ENCODE measurements around the gene DPEP2NB. TPM values are rescaled to one million over a fixed set of nuclear protein-coding genes. Genes with fewer than 3 reads are reported as not detected.
"Not testable (repeated sequence)": the region's sequence is repeated elsewhere in the genome, so short reads cannot be mapped to it uniquely, and the experiment has no call there.

The DPEP2NB gene
- total RNA-seq, 1 experiment from 2014 or later: not detected

DNA sequence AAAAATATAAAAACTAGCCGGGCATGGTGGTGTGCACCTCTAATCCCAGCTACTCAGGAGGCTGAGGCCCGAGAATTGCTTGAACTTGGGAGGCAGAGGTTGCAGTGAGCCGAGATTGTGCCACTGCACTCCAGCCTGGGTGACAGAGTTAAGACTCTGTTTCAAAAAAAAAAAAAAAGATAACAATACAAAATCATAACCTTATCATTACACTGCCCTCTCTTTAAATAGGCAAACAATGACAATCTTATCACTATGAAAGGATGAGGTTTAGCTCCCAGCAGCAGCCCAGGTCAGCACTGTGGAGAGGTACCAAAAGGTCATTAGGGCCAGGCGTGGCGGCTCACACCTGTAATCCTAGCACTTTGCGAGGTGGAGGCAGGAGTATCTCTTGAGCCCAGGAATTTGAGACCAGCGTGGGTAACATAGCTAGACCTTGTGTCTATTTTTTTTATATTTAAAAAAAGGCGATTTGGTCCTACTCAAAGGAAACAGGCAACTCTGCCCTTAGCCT, 3.5 kb upstream of the DPEP2NB start:
- DNase-seq (ENCODE audit: extremely low read depth, low read depth): no peak

DNA sequence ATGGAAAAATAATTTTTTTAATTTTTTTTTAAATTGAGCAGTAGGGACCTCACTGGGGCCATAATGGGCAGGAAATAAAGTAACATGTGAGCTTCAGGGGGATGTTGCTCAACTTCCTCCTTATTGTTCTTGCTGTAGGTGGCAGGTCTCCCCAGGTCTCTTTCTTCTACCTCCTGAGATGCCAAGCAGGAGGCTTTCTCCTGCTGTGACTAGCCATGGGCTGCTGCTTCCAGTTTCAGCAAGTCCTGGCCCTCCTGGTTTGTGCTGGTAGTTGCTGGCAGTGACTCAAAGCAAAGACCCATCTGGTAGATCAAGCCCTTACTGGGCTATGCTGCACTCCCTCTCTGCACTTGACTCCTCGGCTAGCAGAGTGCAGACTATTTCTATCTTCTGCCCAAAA, 2.3 kb downstream of the DPEP2NB start:
- DNase-seq (ENCODE audit: extremely low read depth, low read depth): no peak

DNA sequence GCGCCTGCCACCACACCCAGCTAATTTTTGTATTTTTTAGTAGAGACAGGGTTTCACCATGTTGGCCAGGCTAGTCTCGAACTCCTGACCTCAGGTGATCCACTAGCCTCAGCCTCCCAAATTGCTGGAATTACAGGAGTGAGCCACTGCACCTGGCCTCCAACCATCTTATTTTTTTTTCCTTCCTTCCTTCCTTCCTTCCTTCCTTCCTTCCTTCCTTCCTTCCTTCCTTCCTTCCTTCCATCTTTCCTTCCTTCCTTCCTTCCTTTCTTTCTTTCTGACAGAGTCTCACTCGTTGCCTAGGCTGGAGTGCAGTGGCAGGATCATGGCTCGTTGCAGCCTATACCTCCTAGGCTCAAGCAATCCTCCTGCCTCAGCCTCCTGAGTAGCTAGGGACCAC, 5.8 kb downstream of the DPEP2NB start:
- DNase-seq (ENCODE audit: extremely low read depth, low read depth): not testable (repeated sequence)

DNA sequence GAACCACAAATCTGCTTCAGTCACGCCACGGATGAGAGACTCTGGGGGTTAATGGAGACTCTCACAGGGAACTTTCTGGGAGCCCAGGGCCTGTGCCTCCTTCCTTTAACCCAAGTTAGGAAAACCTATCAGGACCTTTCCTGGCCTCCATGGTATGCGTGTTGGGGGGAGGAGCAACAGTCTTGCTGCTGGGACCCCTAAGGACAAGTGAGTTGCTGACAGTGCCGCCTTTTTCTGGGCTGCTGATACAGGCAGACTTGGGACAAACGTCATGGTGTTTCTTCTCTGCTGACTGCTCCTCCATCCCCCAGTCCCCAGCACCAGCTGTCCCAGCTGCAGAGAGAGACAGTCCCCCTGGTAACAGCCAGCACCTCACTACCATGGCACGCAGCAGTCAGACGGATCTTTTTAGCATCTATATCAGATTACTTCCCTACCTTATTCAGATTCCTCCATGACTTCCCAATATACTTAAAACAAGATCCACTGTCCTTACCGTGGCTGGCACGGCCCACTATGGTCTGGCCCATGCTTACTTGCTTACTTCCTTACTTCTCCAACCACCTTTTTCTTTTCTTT, 6.5 kb downstream of the DPEP2NB start:
- no peak for DNase-seq (ENCODE audit: extremely low read depth, low read depth)

DNA sequence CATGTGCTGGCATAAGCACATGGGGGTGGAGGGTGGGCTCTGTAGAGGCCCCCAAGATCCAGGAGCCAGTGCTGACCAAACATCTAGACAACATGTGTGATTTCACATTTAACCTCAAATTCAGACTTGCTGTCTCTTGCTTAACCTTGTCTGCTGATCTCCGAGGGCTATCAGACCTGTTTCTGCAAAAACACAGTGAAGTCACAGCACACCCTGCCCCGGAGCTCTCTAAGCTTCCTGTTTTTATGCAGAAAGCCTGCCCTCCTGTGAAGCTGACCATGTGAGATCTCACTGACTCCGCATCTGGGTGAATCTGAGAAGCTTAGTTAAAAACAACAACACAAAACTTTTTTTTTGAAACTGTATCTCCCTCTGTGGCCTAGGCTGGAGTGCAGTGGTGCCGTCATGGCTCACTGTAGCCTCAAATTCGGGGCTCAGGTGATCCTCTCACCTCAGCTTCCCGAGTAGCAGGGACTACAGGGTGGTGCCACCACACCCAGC, 9.9 kb downstream of the DPEP2NB start:
- DNase-seq (ENCODE audit: extremely low read depth, low read depth): no peak

DNA sequence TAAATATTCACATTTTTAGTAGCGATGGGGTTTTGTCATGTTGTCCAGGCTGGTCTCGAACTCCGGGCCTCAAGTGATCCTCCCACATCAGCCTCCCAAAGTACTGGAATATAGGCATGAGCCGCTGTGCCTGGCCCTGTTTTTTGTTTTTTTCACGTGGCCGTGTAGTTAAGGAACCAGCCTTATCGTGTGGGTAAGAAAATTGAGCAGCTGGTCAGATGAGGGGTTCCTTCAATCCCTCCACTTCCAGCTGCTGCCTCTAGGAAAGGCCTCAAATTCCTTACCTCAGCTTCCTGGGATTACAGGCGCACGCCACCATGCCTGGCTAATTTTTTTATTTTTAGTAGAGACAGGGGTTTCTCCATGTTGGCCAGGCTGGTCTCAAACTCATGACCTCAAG, 10.5 kb downstream of the DPEP2NB start:
- DNase-seq (ENCODE audit: extremely low read depth, low read depth): no peak

DNA sequence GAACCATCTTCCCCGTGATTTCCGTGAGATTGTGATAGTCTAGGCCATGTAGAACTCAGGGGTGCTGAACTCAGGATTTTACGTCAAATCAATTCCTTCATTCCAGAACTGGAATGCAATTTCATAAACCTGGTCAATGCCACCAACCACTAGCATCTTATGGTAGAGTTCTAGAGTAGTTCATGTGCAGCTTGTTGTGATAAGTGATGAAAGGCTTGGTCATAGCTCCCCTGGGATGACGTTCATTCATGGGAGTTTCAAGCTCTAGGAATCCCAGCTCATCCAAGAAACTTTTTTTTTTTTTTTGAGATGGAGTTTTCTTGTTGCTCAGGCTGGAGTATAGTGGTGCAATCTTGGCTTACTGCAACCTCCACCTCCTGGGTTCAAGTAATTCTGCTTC, 12.7 kb downstream of the DPEP2NB start:
- DNase-seq (ENCODE audit: extremely low read depth, low read depth): no peak

DNA sequence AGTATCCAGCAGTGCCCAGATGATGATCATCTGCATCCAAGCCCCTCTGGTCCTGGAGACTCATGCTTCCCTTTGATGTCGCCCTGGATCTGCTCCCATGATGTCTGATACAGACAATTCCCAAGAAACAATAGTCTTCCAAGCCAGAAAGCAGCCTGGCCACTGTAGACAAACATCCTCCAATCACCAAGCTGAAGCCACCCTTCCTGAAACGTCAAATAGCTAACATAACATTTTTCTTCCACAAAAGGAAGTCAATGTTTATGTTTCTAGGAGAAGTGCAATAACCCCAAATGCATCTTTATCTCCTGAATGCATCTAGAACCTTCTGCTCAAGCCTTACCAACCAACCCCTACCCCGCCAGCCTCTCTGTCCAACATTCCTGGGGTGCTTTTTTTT, 15.3 kb downstream of the DPEP2NB start:
- DNase-seq (ENCODE audit: extremely low read depth, low read depth): no peak

DNA sequence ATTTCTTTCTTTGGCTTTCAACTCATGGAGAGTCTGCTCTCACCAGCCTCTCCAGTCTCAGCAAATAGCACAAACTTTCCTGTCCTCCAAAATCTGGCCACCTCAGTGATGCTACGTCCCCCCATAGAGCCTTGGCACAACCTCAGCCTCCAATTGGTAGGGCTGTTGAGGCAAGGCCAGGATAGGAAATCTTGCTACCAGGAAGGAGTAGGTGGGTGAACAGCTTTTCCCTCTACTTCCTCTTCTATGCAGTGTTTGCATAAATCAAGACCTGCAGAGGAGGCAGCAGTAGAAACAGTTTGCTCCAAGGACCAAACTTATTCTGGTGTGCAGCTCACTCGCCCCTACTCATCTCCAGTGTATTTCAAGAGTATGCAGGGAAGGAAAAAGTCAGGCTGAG, 15.7 kb downstream of the DPEP2NB start:
- no peak for DNase-seq (ENCODE audit: extremely low read depth, low read depth)

DNA sequence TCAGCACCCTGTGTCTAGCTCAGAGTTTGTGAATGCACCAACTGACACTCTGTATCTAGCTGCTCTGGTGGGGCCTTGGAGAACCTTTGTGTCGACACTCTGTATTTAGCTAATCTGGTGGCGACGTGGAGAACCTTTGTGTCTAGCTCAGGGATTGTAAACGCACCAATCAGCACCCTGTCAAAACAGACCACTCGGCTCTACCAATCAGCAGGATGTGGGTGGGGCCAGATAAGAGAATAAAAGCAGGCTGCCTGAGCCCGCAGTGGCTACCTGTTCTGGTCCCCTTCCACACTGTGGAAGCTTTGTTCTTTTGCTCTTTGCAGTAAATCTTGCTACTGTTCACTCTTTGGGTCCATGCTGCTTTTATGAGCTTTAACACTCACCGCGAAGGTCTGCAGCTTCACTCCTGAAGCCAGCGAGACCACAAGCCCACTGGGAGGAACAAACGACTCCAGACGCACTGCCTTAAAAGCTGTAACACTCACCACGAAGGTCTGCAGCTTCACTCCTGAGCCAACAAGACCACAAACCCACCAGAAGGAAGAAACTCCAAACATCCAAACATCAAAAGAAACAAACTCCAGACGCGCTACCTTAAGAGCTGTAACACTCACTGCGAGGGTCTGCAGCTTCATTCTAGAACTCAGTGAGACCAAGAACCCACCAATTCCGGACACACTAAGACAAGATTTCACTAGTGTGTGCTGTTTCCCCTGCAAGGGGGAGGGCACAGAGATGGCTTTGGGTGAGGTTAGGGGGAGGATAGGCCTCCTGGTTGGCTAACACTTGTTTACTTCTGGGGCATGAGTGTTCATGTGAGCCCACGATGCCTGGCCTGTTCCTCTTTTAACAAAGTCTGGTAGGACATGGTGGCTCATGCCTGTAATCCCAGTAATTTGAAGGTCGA, 16.7 kb downstream of the DPEP2NB start, which contains the start of gene DPEP2:
Gene DPEP2 (minus strand): TSS at position 706 of the 910 bp plus-strand sequence. CDS start 6,272 bp downstream, outside the sequence.
- not testable (repeated sequence) for DNase-seq (ENCODE audit: extremely low read depth, low read depth)

DNA sequence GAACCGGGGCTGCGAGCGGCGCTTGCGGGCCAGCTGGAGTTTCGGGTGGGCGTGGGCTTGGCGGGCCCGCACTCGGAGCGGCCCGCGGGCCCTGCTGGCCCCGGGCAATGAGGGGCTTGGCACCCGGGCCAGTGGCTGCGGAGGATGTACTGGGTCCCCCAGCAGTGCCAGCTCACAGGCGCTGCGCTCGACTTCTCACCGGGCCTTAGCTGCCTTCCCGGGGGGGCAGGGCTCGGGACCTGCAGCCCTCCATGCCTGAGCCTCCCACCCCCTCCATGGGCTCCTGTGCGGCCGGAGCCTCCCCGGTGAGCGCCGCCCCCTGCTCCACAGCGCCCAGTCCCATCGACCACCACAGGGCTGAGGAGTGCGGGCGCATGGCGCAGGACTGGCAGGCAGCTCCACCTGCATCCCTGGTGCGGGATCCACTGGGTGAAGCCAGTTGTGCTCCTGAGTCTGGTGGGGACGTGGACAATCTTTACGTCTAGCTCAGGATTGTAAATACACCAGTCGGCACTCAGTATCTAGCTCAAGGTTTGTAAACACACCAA, 17.4 kb downstream of the DPEP2NB start:
- DNase-seq (ENCODE audit: extremely low read depth, low read depth): not testable (repeated sequence)

DNA sequence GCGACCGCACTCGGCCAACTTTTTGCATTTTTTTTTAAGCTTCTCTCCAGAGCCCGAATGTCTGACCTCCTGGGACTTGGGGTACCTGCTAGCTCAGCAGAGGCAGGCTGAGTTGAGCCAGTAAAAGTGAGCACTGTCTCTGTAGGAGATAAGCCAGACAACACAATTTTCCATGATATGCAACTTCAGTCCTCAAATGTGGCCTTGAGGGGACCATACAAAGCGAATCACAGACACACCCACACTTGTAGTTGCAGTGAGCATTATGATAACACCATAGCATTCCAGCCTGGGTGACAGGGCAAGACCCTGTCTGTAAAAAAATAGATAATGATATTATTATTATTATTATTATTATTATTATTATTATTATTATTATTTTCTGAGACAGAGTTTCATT, 19.0 kb downstream of the DPEP2NB start:
- DNase-seq (ENCODE audit: extremely low read depth, low read depth): no peak

DNA sequence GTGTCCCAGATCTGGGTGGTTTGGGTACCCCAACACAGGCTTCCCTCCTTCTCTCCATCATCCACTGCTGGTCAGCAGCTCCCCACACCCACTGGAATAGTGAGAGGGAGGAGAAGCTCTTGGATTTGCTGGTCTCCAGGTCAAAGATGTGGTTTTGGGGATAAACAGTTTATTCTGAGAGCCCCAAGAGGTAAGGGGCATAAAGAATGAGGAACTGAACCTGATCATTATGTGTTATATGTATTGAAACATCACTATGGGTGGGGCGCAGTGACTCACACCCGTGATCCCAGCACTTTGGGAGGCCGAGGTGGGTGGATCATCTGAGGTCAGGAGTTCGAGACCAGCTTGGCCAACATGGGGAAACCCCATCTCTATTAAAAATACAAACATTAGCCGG, 20.3 kb downstream of the DPEP2NB start:
- DNase-seq (ENCODE audit: extremely low read depth, low read depth): no peak

DNA sequence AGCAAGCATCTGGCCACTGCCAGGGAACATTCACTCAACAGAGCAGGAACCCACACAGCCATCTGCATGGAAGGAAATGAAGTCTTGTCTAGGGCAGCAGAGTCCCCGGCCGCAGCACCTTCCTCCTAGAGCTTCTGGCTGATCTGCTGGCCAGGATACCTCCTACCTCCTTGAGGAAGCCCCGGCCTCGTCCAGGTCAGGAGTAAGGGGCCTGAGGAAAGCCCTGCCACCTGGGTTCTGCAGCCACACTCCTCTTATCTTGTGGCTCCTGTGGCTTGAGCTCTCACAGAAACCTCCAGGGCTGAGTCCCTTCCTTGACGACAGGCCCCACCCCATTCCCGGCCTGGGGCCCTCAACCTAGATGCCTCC, 21.7 kb downstream of the DPEP2NB start:
- DNase-seq (ENCODE audit: extremely low read depth, low read depth): not testable (repeated sequence)

DNA sequence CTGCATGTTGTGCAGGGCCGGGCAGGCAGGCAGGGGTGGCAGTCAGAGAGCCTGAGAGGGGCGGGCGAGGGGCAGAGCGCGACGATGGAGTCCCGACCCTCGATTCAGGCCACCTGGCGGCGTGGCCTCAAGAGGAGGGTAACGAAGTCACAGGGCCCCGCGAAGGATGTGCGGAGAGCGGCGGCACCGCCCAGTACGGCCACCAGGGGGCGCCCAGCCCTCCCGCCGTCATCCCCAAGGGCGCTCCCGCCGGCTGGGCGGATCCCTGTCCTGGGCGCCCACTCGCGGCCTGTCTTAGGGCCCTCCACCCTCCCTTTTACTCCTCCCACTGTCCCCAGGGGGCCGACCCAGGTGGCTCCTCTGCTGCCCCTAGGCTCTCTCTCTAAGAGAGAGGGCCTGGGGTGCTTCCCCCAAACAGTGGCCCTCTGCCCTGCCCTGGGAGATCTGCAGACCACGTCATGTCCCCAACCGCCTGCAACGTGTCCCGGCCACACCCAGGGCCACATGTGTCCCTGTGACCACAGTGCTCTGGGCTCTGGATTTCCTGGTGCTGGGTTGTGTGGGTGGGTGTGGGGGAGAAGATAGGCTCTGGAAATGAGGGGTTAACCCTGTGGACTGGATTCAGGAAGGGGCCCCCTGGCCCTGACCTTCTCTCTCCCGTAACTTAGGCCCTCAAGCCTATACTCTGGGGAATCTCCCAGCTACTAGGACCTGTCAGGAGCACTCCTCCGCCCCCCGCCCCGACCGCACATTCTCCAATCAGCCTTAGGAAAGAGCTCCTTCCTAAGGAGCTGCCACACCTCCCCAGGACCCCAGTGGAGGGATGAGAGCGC, 22.3 kb downstream of the DPEP2NB start:
- peak; percentile 69 for DNase-seq (ENCODE audit: extremely low read depth, low read depth)

DNA sequence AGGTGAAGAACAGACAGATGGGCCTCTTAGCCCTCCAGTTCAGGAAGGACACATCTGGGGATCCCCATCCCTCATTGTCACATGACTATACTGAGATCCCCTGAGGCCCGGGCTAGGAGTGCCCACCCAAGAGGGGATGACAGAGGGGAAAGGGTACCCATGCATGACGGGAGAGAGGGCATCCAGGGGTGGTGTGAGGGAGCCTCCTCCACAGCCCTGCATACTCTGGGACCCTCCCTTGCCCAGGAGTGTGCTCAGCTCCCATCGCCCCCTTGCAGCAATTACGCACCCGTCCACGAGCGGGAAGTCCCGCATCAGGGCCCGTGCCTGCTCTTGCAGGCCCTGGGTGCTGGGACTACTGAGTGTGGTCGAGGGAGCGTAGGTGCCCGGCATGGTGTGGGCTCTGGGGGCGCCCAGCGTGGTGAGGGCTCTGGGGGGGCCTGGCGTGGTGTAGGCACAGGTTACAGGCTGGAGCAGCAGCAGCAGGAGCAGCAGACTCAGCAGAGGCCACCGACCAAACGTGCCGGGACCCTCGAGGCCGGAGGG, 23.0 kb downstream of the DPEP2NB start:
- no peak for DNase-seq (ENCODE audit: extremely low read depth, low read depth)

DNA sequence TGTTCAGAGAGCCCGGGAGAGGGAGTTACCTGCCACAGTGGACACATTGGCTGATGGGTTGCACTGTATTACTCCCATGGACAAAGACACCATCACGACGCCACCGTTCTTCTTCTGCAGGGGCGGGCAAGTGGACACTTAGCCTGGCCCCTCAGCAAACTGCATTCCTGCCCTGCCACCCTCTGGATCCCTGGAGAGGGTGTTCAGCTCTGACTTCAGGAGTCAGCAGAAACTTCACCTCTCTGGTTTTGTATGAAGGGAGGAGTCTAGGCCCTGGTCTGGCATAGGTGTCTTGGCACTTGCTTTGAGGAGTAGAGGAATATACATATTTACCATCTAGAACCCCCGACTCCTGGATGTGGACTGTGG, 25.7 kb downstream of the DPEP2NB start:
- no peak for DNase-seq (ENCODE audit: extremely low read depth, low read depth)

DNA sequence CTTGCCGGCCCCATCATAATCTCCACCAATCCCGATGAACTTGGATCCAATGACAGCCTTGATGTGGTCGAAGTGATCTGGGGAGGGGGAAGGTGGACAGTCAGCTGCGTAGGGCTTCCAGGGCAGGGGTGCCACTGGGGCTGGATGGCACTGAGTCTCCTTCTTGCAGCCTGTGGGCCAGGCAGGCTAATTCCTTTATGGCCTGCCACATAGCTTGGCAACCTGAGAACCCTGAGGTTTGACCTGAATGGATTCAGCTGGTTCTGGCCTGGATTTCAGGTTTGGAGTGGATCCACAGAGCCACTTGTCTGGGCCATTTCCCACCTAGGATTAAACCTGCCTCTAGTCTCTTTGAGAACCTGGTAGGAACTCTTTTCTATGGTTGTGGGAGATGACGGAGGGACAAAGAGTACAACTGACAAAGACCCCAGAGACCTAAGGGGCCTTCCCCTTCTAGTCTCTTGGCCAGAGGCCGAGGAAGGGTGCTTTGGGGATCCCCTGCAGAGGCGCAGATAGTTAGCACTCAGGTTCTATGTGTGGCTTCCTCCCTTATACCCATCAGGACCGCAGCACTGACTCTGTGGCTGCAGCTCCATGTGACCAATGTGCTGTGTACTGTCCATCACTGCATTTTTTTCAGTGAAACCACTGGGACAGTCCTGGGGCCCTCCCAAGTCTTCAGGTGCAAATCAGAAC, 26.2 kb downstream of the DPEP2NB start:
- DNase-seq (ENCODE audit: extremely low read depth, low read depth): no peak

DNA sequence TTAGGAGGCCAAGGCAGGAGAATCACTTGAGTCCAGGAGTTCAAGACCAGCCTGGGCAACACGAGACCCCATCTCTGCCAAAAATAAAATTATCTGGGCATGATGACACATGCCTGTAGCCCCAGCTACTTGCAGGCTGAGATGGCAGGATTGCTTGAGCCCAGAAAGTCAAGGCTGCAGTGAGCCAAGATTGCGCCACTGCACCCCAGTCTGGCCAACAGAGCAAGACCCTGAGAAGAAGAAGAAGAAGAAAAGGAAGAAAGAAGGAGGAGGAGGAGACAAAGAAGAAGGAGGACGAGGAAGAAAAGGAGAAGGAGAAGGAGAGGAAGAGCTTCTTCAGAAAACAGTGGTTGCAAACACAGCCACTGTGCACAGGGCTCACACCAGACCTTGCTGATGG, 27.0 kb downstream of the DPEP2NB start:
- DNase-seq (ENCODE audit: extremely low read depth, low read depth): no peak

Measured in NCI-H460 (cell line).